ENCODE data around the gene KHDC1L.
A peak's percentile ranks its signal among the peaks of the same experiment; 100 is the strongest.
"Not testable (repeated sequence)": the region's sequence is repeated elsewhere in the genome, so short reads cannot be mapped to it uniquely, and the experiment has no call there.

Gene KHDC1L

DNA sequence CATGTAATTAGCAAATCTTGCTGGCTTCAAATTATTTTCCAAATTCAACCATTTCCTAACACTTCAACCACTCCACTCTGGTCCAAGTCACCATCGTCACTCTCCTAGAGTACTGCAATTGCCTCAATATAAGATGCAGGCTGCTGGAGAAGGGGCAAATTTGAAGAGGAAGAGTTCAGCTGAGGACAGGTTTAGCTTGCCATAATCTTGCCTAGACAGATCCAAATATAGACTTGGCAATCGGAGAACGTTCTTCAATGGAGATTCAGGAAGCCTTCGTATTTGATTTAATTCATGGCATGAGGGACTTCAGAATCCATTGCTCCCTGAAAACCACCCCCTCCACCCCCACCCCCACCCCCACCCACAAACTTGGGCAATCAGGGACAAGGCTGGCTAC is 15.4 kb upstream of the KHDC1L start:
- no peak overlapping the region for H2BK120ac ChIP-seq (ENCODE audit: low read depth, low read length)
- no peaks in the 10 kb centered on the region for H3K79me1 ChIP-seq (replicated peaks; ENCODE audit: low read length, poor library complexity, severe bottlenecking)
- H3K18ac ChIP-seq (ENCODE audit: low read depth in 1 of 2, low read length in 2 of 2): no peak overlapping the region
- H3K4ac ChIP-seq (ENCODE audit: low read depth in 1 of 2, low read length in 2 of 2): no peak overlapping the region
- H3K14ac ChIP-seq (ENCODE audit: low read length in 2 of 2): no peak overlapping the region
- H2AK5ac ChIP-seq (ENCODE audit: low read length, severe bottlenecking): no peak overlapping the region
- peaks cover 1% of the 10 kb centered on the region for H3K4me1 ChIP-seq (ENCODE audit: control insufficient read depth, insufficient read depth, low read depth, low read length)
- DNase-seq: no peak
- no peak overlapping the region for H3K9ac ChIP-seq (ENCODE audit: low read length)
- H4K8ac ChIP-seq (ENCODE audit: low read length): no peak overlapping the region
- H3K27me3 ChIP-seq (ENCODE audit: control insufficient read depth in 1 of 2, insufficient read depth in 1 of 2, low read length in 2 of 2): no peaks in the 10 kb centered on the region
- H2BK5ac ChIP-seq (ENCODE audit: low read depth, low read length, poor library complexity, severe bottlenecking): no peak overlapping the region
- H3K36me3 ChIP-seq (ENCODE audit: control insufficient read depth in 1 of 2, insufficient read depth in 2 of 2, low read depth in 1 of 2, low read length in 2 of 2): no peaks in the 10 kb centered on the region
- no peak overlapping the region for H2BK12ac ChIP-seq (ENCODE audit: low read length in 2 of 2)
- H3K9me3 ChIP-seq (ENCODE audit: control insufficient read depth, low read length): no peaks in the 10 kb centered on the region
- 100% methylated on average over 4 of the region's 4 CpGs for WGBS
- H4K91ac ChIP-seq (ENCODE audit: low read length): no peak overlapping the region
- H3K4me3 ChIP-seq (ENCODE audit: insufficient read depth in 1 of 2, low read depth in 1 of 2, low read length in 2 of 2): no peak overlapping the region
- no peak overlapping the region for H3K4me2 ChIP-seq (ENCODE audit: low read length, poor library complexity, severe bottlenecking)
- no peak overlapping the region for H3K23ac ChIP-seq (ENCODE audit: low read length in 2 of 2)
- no peak overlapping the region for H2AFZ ChIP-seq (ENCODE audit: low read depth, low read length)
- no peak overlapping the region for H2BK15ac ChIP-seq (ENCODE audit: low read depth, poor library complexity, severe bottlenecking)
- no peak overlapping the region for H3K27ac ChIP-seq (ENCODE audit: low read length, poor library complexity, severe bottlenecking)

DNA sequence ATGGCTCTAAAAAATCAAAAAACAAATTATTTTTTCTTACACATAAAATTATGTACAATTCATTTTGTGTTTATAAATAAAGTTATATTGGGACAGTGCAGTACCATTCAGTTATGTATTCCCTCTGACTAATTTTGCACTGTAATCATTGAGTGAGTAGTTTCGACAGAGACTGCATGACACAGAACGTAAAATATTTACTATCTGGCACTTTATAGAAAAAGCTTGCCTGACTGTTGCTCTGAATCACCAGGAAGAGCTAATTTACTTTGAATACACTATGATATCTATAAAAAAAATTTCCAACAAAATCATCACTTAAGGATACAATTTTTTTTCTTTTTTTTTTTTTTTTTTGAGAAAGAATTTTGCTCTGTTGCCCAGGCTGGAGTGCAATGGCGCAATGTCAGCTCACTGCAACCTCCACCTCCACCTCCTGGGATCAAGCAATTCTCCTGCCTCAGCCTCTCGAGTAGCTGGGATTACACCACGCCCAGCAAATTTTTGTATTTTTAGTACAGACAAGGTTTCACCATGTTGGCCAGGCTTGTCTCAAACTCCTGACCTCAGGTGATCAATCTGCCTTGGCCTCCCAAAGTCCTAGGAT is 11.0 kb upstream of the KHDC1L start:
- Histone ChIP-seq H3K18ac (ENCODE audit: low read depth in 1 of 2, low read length in 2 of 2) (no peak overlapping the region), H3K4me2 (ENCODE audit: low read length, poor library complexity, severe bottlenecking) (no peak overlapping the region), H4K91ac (ENCODE audit: low read length) (no peak overlapping the region), H3K9me3 (ENCODE audit: control insufficient read depth, low read length) (no peaks in the 10 kb centered on the region), H3K79me1 (replicated peaks; ENCODE audit: low read length, poor library complexity, severe bottlenecking) (no peaks in the 10 kb centered on the region), H3K27ac (ENCODE audit: low read length, poor library complexity, severe bottlenecking) (no peak overlapping the region), H2BK120ac (ENCODE audit: low read depth, low read length) (no peak overlapping the region), H2AK5ac (ENCODE audit: low read length, severe bottlenecking) (no peak overlapping the region), H3K14ac (ENCODE audit: low read length in 2 of 2) (no peak overlapping the region), H4K8ac (ENCODE audit: low read length) (no peak overlapping the region), H3K23ac (ENCODE audit: low read length in 2 of 2) (no peak overlapping the region), H3K36me3 (ENCODE audit: control insufficient read depth in 1 of 2, insufficient read depth in 2 of 2, low read depth in 1 of 2, low read length in 2 of 2) (no peaks in the 10 kb centered on the region), H2BK15ac (ENCODE audit: low read depth, poor library complexity, severe bottlenecking) (no peak overlapping the region), H3K4me1 (ENCODE audit: control insufficient read depth, insufficient read depth, low read depth, low read length) (peaks cover 1% of the 10 kb centered on the region), H2BK12ac (ENCODE audit: low read length in 2 of 2) (no peak overlapping the region), H2BK5ac (ENCODE audit: low read depth, low read length, poor library complexity, severe bottlenecking) (no peak overlapping the region), H3K4me3 (ENCODE audit: insufficient read depth in 1 of 2, low read depth in 1 of 2, low read length in 2 of 2) (no peak overlapping the region), H3K27me3 (ENCODE audit: control insufficient read depth in 1 of 2, insufficient read depth in 1 of 2, low read length in 2 of 2) (no peaks in the 10 kb centered on the region), H3K4ac (ENCODE audit: low read depth in 1 of 2, low read length in 2 of 2) (no peak overlapping the region), H2AFZ (ENCODE audit: low read depth, low read length) (no peak overlapping the region), H3K9ac (ENCODE audit: low read length) (no peak overlapping the region)
- DNase-seq: peak; percentile 78
- 60% methylated on average over 4 of the region's 5 CpGs for WGBS

DNA sequence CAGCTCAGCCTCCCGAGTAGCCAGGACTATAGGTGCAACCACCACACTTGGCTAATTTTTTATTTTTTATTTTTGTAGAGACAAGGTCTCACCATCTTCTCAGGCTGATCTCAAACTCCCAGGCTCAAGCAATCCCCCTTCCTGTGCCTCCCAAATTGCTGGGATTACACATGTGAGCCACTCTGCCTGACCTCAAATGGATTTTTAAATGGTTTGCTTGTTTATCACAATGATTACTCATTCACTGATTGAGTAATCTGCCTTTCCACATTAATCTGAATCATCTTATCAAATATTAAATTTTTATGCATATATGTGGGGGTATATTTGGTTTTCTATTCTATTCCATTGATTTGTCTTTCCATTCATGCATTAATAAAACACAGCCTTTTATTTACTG is 9.4 kb upstream of the KHDC1L start:
- Histone ChIP-seq H4K8ac (ENCODE audit: low read length) (no peak overlapping the region), H3K9ac (ENCODE audit: low read length) (peak overlapping the region; percentile 55), H3K4me3 (ENCODE audit: insufficient read depth in 1 of 2, low read depth in 1 of 2, low read length in 2 of 2) (no peak overlapping the region), H3K27me3 (ENCODE audit: control insufficient read depth in 1 of 2, insufficient read depth in 1 of 2, low read length in 2 of 2) (no peaks in the 10 kb centered on the region), H4K91ac (ENCODE audit: low read length) (no peak overlapping the region), H2BK15ac (ENCODE audit: low read depth, poor library complexity, severe bottlenecking) (no peak overlapping the region), H3K4me1 (ENCODE audit: control insufficient read depth, insufficient read depth, low read depth, low read length) (peaks cover 1% of the 10 kb centered on the region), H2BK5ac (ENCODE audit: low read depth, low read length, poor library complexity, severe bottlenecking) (no peak overlapping the region), H2BK12ac (ENCODE audit: low read length in 2 of 2) (no peak overlapping the region), H3K4me2 (ENCODE audit: low read length, poor library complexity, severe bottlenecking) (no peak overlapping the region), H3K79me1 (replicated peaks; ENCODE audit: low read length, poor library complexity, severe bottlenecking) (no peaks in the 10 kb centered on the region), H3K18ac (ENCODE audit: low read depth in 1 of 2, low read length in 2 of 2) (no peak overlapping the region), H2BK120ac (ENCODE audit: low read depth, low read length) (no peak overlapping the region), H2AFZ (ENCODE audit: low read depth, low read length) (no peak overlapping the region), H3K14ac (ENCODE audit: low read length in 2 of 2) (no peak overlapping the region), H3K27ac (ENCODE audit: low read length, poor library complexity, severe bottlenecking) (no peak overlapping the region), H3K23ac (ENCODE audit: low read length in 2 of 2) (no peak overlapping the region), H2AK5ac (ENCODE audit: low read length, severe bottlenecking) (no peak overlapping the region), H3K4ac (ENCODE audit: low read depth in 1 of 2, low read length in 2 of 2) (no peak overlapping the region), H3K9me3 (ENCODE audit: control insufficient read depth, low read length) (no peaks in the 10 kb centered on the region), H3K36me3 (ENCODE audit: control insufficient read depth in 1 of 2, insufficient read depth in 2 of 2, low read depth in 1 of 2, low read length in 2 of 2) (no peaks in the 10 kb centered on the region)
- 80% methylated on average over 1 of the region's 1 CpG for WGBS
- peak; percentile 49 for DNase-seq

DNA sequence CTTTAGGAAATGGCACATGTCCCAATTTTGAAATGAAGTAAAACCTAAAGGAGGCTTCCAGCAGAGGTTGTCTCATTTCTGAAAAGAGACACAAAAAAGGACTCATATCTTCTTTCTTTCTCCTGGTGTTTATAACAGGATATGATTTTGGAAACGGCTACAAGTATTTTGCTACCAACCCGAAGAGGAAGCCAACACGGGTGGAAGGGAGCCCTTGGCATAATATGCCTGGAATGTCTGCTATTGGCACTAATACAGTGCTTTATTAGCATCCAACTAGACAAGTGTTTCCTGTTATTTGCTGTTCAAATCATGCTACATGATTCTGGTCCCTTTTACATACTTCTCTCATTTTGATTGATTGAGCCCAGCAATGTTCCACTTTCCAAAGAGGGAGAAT is 8.7 kb upstream of the KHDC1L start:
- H3K27ac ChIP-seq (ENCODE audit: low read length, poor library complexity, severe bottlenecking); H3K27me3 ChIP-seq (ENCODE audit: control insufficient read depth in 1 of 2, insufficient read depth in 1 of 2, low read length in 2 of 2); DNase-seq; H2BK120ac ChIP-seq (ENCODE audit: low read depth, low read length); H3K4me2 ChIP-seq (ENCODE audit: low read length, poor library complexity, severe bottlenecking); H3K79me1 ChIP-seq (replicated peaks; ENCODE audit: low read length, poor library complexity, severe bottlenecking); H3K4ac ChIP-seq (ENCODE audit: low read depth in 1 of 2, low read length in 2 of 2); H2BK15ac ChIP-seq (ENCODE audit: low read depth, poor library complexity, severe bottlenecking); H3K4me3 ChIP-seq (ENCODE audit: insufficient read depth in 1 of 2, low read depth in 1 of 2, low read length in 2 of 2); H2AK5ac ChIP-seq (ENCODE audit: low read length, severe bottlenecking); H3K36me3 ChIP-seq (ENCODE audit: control insufficient read depth in 1 of 2, insufficient read depth in 2 of 2, low read depth in 1 of 2, low read length in 2 of 2); H3K14ac ChIP-seq (ENCODE audit: low read length in 2 of 2); H3K9me3 ChIP-seq (ENCODE audit: control insufficient read depth, low read length); H3K23ac ChIP-seq (ENCODE audit: low read length in 2 of 2); H3K18ac ChIP-seq (ENCODE audit: low read depth in 1 of 2, low read length in 2 of 2); H2AFZ ChIP-seq (ENCODE audit: low read depth, low read length); H2BK5ac ChIP-seq (ENCODE audit: low read depth, low read length, poor library complexity, severe bottlenecking); H4K91ac ChIP-seq (ENCODE audit: low read length); H4K8ac ChIP-seq (ENCODE audit: low read length); H3K4me1 ChIP-seq (ENCODE audit: control insufficient read depth, insufficient read depth, low read depth, low read length); H2BK12ac ChIP-seq (ENCODE audit: low read length in 2 of 2): not testable (repeated sequence)
- H3K9ac ChIP-seq (ENCODE audit: low read length): peak overlapping the region; percentile 55
- 80% methylated on average over 3 of the region's 3 CpGs for WGBS

All from mesenchymal stem cell (in vitro differentiated cells and primary cell).